ENCODE results near the gene PYGB.

GRCh38 chr20:25303292-25304024 is 55.6 kb downstream of the PYGB start:
- TF ChIP-seq ZNF274 (IDR thresholded peaks at IDR 0.05; ENCODE audit: low read depth, low read length): no peak
- TF ChIP-seq SUZ12 (IDR thresholded peaks at IDR 0.05; ENCODE audit: extremely low read depth, insufficient read depth, insufficient read length): no peak
- TF ChIP-seq YY1 (IDR thresholded peaks at IDR 0.05; ENCODE audit: insufficient read depth, insufficient read length): no peak

Data from NT2/D1 (cell line).